HEK293T (cell line): Measurements from ENCODE around the gene AEBP2.
"Not testable (repeated sequence)": the region's sequence is repeated elsewhere in the genome, so short reads cannot be mapped to it uniquely, and the experiment has no call there.

ENCODE experiments used
- CTCF ChIA-PET: fragments of 350-600 bp; formaldehyde crosslinking; extraction: SDS; loops from one replicate; lab custom pipeline; 2021; ENCODE audit warnings: antibody characterized with exemption, inconsistent platforms; lab: Yijun Ruan, JAX
- POLR2A ChIA-PET: fragments of 350-600 bp; formaldehyde crosslinking; extraction: SDS; loops from one replicate; lab custom pipeline; 2020; ENCODE audit warnings: antibody characterized with exemption, inconsistent platforms; lab: Yijun Ruan, JAX
- DNase-seq: peaks from one replicate; pipeline ENCODE4 v3.0.0; 2012; ENCODE audit warnings: mixed read lengths; ENCODE audit errors: extremely low spot score
- ARNT ChIP-seq: fragments of 450-650 bp; IDR thresholded peaks from 2 replicates; pipeline ENCODE4 v1.6.1; 2017; ENCODE audit warnings: mild to moderate bottlenecking
- BHLHE40 ChIP-seq: fragments of 450-650 bp; IDR thresholded peaks from 2 replicates; pipeline ENCODE4 v1.6.1; 2016; ENCODE audit warnings: mild to moderate bottlenecking, moderate library complexity, borderline replicate concordance
- CTBP1 ChIP-seq: fragments of 450-650 bp; IDR thresholded peaks from 2 replicates; pipeline ENCODE4 v1.6.1; 2016; ENCODE audit warnings: borderline replicate concordance
- ELF4 ChIP-seq: fragments of 450-650 bp; IDR thresholded peaks from 2 replicates; pipeline ENCODE4 v1.6.1; 2017; ENCODE audit warnings: antibody characterized with exemption
- FOXA1 ChIP-seq: fragments of 450-650 bp; IDR thresholded peaks from 2 replicates; pipeline ENCODE4 v1.6.1; 2016; ENCODE audit warnings: mild to moderate bottlenecking
- FOXK2 ChIP-seq: fragments of 450-650 bp; IDR thresholded peaks from 2 replicates; pipeline ENCODE4 v1.6.1; 2016; ENCODE audit warnings: mild to moderate bottlenecking
- FOXM1 ChIP-seq: fragments of 450-650 bp; IDR thresholded peaks from 2 replicates; pipeline ENCODE4 v1.6.1; 2017; ENCODE audit warnings: mild to moderate bottlenecking, borderline replicate concordance
- HDGF ChIP-seq: fragments of 450-650 bp; IDR thresholded peaks from 2 replicates; pipeline ENCODE4 v1.6.1; 2017; ENCODE audit warnings: antibody characterized with exemption, borderline replicate concordance
- L3MBTL2 ChIP-seq: fragments of 450-650 bp; conservative IDR thresholded peaks from 2 replicates; pipeline ENCODE4 v1.6.1; 2016; ENCODE audit warnings: mild to moderate bottlenecking
- LEF1 ChIP-seq: fragments of 450-650 bp; IDR thresholded peaks from 2 replicates; pipeline ENCODE4 v1.6.1; 2017; ENCODE audit warnings: mild to moderate bottlenecking, borderline replicate concordance
- NFRKB ChIP-seq: fragments of 450-650 bp; IDR thresholded peaks from 2 replicates; pipeline ENCODE4 v1.6.1; 2016; ENCODE audit warnings: mild to moderate bottlenecking, moderate library complexity
- SP1 ChIP-seq: fragments of 450-650 bp; IDR thresholded peaks from 2 replicates; pipeline ENCODE4 v1.6.1; 2017
- SUZ12 ChIP-seq: fragments of 450-650 bp; IDR thresholded peaks from 2 replicates; pipeline ENCODE4 v1.6.1; 2016; ENCODE audit warnings: mild to moderate bottlenecking
- TARDBP ChIP-seq: fragments of 450-650 bp; IDR thresholded peaks from 2 replicates; pipeline ENCODE4 v1.6.1; 2016
- ZNF384 ChIP-seq: fragments of 450-650 bp; IDR thresholded peaks from 2 replicates; pipeline ENCODE4 v1.6.1; 2016
- TF ChIP-seq, protein P1 (sequence below): fragments of 450-650 bp; IDR thresholded peaks from 2 replicates; pipeline ENCODE4 v1.6.1; 2016

Gene AEBP2

DNA sequence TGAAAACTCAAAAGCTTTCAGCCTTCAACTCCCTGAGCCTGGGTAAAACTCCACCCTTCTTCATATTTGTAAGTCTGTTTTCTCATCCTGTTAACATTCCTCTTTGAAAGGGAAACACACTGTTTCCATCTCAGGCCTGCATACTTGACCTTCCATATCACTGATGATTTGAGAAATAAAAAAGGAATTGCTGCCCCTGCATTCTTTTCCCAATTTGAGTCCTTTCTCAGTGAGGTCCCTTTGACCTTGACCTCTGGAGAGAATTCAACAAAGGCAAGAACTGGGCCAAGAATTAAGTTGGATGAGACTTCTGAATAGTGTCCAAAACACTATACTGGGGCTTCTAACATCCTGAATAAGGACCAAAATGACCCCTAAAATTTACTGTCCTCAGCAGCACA, 108.0 kb downstream of the AEBP2 start:
- ChIA-PET POLR2A (no interaction called here), CTCF (no interaction called here)

GRCh38 chr12:19548834-19549233, 109.5 kb downstream of the AEBP2 start:
- POLR2A ChIA-PET: no interaction called here
- CTCF ChIA-PET: no interaction called here

More for the DNA sequence above, 108.0 kb downstream of the AEBP2 start:
- no peak for TF ChIP-seq SUZ12
- no peak for TF ChIP-seq FOXK2
- TF ChIP-seq BHLHE40: no peak
- TF ChIP-seq NFRKB: no peak
- no peak for TF ChIP-seq SP1
- no peak for TF ChIP-seq ARNT
- no peak for TF ChIP-seq ELF4
- TF ChIP-seq CTBP1: no peak
- TF ChIP-seq ZNF384: no peak
- no peak for TF ChIP-seq TARDBP
- no peak for TF ChIP-seq FOXM1
- DNase-seq: no peak

DNA sequence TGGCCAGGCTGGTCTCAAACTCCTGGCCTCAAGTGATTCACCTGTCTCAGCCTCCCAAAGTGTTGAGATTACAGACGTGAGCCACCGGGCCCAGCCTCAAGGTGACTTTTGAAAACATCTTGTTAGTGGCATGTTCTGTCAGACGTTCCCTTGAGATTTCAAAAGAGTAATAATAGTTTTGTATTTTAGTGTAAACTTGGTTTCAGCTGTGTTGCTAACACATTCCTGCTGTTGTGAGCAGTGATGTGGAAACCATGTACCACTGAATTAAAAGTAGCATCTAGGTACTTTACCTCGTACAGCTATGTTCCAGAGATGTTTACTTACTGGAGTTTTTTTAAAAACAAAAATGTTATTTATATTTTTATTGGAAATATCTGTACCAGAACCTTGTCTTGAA, 111.3 kb downstream of the AEBP2 start:
- CTCF ChIA-PET: interaction anchor here (0.9 kb wide), 1 partner anchor 9 kb away, joined by 4 read pairs; no protein-coding TSS in a partner anchor

More at GRCh38 chr12:19548834-19549233, 109.5 kb downstream of the AEBP2 start:
- no peak for DNase-seq
- no peak for TF ChIP-seq SP1
- TF ChIP-seq FOXA1: no peak

DNA sequence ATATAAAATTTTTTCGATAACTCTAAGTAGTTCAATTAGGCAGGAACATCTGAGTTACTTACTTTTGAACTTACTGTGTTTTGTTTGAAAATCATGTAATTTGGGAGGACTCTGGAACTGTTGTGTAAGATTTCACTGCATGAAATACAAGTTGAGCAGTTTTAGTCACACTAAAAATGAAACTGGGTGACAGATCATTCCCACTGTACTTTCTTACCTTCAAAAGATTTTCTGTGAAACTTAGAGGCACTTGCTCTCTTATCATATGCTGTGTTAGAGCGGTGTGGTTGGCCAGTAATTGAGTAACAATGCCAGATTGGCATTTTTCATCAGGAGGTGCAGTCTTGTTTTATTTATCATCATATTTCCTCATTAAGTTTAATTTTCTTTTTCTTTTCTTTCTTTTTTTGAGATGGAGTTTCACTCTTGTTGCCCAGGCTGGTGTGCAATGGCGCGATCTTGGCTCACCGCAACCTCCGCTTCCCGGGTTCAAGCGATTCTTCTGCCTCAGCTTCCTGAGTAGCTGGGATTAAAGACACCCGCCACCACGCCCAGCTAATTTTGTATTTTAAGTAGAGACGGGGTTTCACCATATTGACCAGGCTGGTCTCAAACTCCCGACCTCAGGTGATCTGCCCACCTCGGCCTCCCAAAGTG, 113.3 kb downstream of the AEBP2 start:
- DNase-seq, POLR2A ChIA-PET: not testable (repeated sequence)
- CTCF ChIA-PET: interaction anchor here (0.6 to 0.7 kb wide), 2 partner anchors 10 to 999 kb away, joined by 3 read pairs; no protein-coding TSS in a partner anchor

More for the DNA sequence above, 111.3 kb downstream of the AEBP2 start:
- DNase-seq: no peak
- POLR2A ChIA-PET: no interaction called here
- TF ChIP-seq ZNF384 (no peak), NFRKB (no peak), ELF4 (no peak), FOXM1 (no peak), FOXA1 (no peak), SUZ12 (no peak), SP1 (no peak), L3MBTL2 (no peak), ARNT (no peak), BHLHE40 (no peak), LEF1 (no peak), CTBP1 (no peak), TARDBP (no peak), FOXK2 (no peak), HDGF (no peak)
- TF ChIP-seq, protein P1, sequence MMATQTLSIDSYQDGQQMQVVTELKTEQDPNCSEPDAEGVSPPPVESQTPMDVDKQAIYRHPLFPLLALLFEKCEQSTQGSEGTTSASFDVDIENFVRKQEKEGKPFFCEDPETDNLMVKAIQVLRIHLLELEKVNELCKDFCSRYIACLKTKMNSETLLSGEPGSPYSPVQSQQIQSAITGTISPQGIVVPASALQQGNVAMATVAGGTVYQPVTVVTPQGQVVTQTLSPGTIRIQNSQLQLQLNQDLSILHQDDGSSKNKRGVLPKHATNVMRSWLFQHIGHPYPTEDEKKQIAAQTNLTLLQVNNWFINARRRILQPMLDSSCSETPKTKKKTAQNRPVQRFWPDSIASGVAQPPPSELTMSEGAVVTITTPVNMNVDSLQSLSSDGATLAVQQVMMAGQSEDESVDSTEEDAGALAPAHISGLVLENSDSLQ: no peak

GRCh38 chr12:19553175-19553574, 113.9 kb downstream of the AEBP2 start:
- ChIA-PET CTCF (interaction anchor here (0.7 kb wide), 1 partner anchor 10 kb away, joined by 3 read pairs; no protein-coding TSS in a partner anchor), POLR2A (no interaction called here)
- TF ChIP-seq HDGF: no peak
- TF ChIP-seq FOXA1: no peak
- TF ChIP-seq SP1: no peak
- no peak for TF ChIP-seq NFRKB
- no peak for TF ChIP-seq L3MBTL2
- no peak for TF ChIP-seq ZNF384
- no peak for TF ChIP-seq FOXK2
- TF ChIP-seq ELF4: no peak
- no peak for TF ChIP-seq CTBP1
- no peak for TF ChIP-seq ARNT
- no peak for TF ChIP-seq FOXM1
- TF ChIP-seq LEF1: no peak
- no peak for DNase-seq

DNA sequence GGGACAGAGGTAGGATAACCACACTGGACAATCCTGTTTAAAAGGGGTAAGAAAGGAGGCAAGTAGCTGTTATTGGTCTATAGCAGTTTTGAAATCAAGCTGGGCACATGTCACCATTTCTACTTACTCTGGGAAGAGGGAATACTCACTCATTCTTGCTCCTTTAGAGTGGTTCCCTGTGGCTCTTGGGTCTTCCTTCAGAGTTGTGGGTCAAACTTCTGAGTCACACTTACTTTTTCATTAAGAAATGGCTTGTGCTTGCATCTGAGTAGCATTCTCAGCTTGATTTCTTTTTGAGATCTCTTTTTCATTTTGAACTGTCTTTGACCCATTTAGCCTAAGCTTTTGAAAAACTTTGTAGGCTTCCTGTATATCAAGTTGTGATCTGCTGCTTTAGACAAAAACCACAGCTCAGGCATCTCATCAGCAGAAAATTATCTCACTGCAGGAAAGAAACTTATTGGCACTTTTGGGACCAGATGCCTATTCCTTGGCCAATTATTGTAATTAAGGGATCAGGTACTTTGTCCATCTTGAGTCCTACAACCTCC, 122.2 kb downstream of the AEBP2 start:
- no peak for DNase-seq
- CTCF ChIA-PET: interaction anchor here (0.6 kb wide), 1 partner anchor 15 kb away, joined by 3 read pairs; no protein-coding TSS in a partner anchor
- POLR2A ChIA-PET: no interaction called here
- TF ChIP-seq BHLHE40 (no peak), FOXK2 (no peak), ELF4 (no peak), LEF1 (no peak), SP1 (no peak), FOXA1 (no peak)
